ENCODE data around the gene HOXD10.

DNA sequence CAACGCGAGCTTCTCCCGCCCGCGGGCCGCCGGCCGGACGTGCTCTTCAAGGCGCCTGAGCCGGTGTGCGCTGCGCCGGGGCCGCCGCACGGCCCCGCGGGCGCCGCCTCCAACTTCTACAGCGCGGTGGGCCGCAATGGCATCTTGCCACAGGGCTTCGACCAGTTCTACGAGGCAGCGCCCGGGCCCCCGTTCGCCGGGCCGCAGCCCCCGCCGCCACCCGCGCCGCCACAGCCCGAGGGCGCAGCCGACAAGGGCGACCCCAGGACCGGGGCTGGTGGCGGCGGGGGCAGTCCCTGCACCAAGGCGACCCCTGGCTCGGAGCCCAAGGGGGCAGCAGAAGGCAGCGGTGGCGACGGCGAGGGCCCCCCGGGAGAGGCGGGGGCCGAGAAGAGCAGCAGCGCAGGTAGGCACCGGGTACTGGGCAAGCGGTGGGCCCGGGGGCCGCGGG, 8.8 kb upstream of the HOXD10 start:
- TF ChIP-seq, protein P1, sequence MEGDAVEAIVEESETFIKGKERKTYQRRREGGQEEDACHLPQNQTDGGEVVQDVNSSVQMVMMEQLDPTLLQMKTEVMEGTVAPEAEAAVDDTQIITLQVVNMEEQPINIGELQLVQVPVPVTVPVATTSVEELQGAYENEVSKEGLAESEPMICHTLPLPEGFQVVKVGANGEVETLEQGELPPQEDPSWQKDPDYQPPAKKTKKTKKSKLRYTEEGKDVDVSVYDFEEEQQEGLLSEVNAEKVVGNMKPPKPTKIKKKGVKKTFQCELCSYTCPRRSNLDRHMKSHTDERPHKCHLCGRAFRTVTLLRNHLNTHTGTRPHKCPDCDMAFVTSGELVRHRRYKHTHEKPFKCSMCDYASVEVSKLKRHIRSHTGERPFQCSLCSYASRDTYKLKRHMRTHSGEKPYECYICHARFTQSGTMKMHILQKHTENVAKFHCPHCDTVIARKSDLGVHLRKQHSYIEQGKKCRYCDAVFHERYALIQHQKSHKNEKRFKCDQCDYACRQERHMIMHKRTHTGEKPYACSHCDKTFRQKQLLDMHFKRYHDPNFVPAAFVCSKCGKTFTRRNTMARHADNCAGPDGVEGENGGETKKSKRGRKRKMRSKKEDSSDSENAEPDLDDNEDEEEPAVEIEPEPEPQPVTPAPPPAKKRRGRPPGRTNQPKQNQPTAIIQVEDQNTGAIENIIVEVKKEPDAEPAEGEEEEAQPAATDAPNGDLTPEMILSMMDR (IDR thresholded peaks at IDR 0.05) = no peak
- no peak for TF ChIP-seq POLR2AphosphoS5 (IDR thresholded peaks at IDR 0.05)
- no peak for TF ChIP-seq POLR2A (IDR thresholded peaks at IDR 0.05)
- TF ChIP-seq EP300 (IDR thresholded peaks at IDR 0.05) = no peak

Measured in gastroesophageal sphincter (tissue), 3 donors.